ENCODE results near the gene DAND5. TPM values are rescaled to one million over a fixed set of nuclear protein-coding genes. Genes with fewer than 3 reads are reported as not detected.
"Not testable (repeated sequence)": the region's sequence is repeated elsewhere in the genome, so short reads cannot be mapped to it uniquely, and the experiment has no call there.

Gene DAND5
- total RNA-seq, 1 donor from 2014 or later, result not detected

DNA sequence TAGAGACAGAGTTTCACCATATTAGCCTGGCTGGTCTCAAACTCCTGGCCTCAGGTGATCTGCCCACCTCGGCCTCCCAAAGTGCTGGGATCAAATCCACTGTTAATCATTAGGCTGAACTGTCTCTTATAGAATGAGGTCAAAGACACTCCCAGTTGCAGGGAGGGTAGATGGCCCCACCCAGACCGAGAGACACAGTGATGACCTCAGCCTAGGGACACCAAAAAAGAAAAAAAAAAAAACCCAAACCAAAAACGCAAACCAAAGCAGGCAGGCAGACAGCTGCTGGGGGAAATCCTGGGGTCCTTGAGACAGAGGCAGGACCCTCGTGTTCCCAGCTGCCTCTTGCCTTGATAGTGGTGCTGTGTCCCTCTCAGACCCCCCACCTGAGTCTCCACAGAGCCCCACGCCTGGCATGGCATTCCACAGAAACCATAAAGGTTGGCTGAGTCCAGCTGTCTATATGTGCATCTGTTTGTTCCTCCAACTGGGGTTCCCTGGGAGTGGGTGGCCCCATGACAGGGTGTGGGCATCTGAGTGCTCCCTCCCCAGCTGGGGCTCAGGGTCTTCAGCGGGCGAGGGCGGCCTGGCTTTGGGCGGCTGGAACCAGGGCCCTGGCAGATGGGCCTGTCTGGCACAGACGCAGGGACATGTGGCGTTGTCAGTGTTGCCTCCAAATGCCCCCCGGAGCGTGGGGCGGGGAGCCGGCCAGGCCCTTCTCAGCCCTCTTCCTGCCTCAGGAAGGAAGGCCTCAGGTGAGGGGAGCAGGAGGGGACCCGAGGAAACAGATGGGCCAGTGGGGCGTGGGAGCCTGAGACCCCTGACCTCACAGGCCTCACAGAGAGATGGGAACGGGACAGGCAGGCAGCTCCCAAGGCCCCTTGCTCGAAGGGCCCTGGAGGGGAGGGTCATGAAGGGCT is 5.2 kb downstream of the DAND5 start:
- H3K27me3 ChIP-seq (ENCODE audit: insufficient read depth, low read length), result no peaks in the 10 kb centered on the region
- H2AFZ ChIP-seq (ENCODE audit: low read depth, low read length), result no peak overlapping the region
- no peaks in the 10 kb centered on the region for H3K36me3 Mint-ChIP-seq (ENCODE audit: low read depth, unreplicated experiment)
- no peaks in the 10 kb centered on the region for H4K20me1 ChIP-seq (ENCODE audit: insufficient read depth, low read length)
- H3K9ac ChIP-seq (ENCODE audit: low read length), result no peak overlapping the region
- H3K4me1 Mint-ChIP-seq (ENCODE audit: low read depth, unreplicated experiment), result no peaks in the 10 kb centered on the region
- FAIRE-seq (no peak), DNase-seq (ENCODE audit: low read depth) (no peak)
- no peak overlapping the region for H3K27ac ChIP-seq (ENCODE audit: low read depth, low read length)
- no peak overlapping the region for H3K4me2 ChIP-seq (ENCODE audit: low read length)
- no peaks in the 10 kb centered on the region for H3K9me3 ChIP-seq (ENCODE audit: insufficient read depth, low read depth, low read length)
- peaks cover 19% of the 10 kb centered on the region for H3K27me3 Mint-ChIP-seq (ENCODE audit: low read depth, unreplicated experiment)
- no peaks in the 10 kb centered on the region for H3K79me2 ChIP-seq (ENCODE audit: insufficient read depth, low read length)
- H3K27ac Mint-ChIP-seq (ENCODE audit: unreplicated experiment), result no peak overlapping the region
- no peak overlapping the region for H3K4me3 Mint-ChIP-seq (ENCODE audit: unreplicated experiment)
- H3K4me1 ChIP-seq (ENCODE audit: insufficient read depth, low read length), result no peaks in the 10 kb centered on the region
- no peaks in the 10 kb centered on the region for H3K9me3 Mint-ChIP-seq (ENCODE audit: unreplicated experiment)
- H3K4me3 ChIP-seq (ENCODE audit: insufficient read depth, low read depth, low read length), result no peak overlapping the region
- TF ChIP-seq EZH2 (IDR thresholded peaks at IDR 0.05; ENCODE audit: insufficient read depth, low read length), result no peak
- TF ChIP-seq, protein P1, sequence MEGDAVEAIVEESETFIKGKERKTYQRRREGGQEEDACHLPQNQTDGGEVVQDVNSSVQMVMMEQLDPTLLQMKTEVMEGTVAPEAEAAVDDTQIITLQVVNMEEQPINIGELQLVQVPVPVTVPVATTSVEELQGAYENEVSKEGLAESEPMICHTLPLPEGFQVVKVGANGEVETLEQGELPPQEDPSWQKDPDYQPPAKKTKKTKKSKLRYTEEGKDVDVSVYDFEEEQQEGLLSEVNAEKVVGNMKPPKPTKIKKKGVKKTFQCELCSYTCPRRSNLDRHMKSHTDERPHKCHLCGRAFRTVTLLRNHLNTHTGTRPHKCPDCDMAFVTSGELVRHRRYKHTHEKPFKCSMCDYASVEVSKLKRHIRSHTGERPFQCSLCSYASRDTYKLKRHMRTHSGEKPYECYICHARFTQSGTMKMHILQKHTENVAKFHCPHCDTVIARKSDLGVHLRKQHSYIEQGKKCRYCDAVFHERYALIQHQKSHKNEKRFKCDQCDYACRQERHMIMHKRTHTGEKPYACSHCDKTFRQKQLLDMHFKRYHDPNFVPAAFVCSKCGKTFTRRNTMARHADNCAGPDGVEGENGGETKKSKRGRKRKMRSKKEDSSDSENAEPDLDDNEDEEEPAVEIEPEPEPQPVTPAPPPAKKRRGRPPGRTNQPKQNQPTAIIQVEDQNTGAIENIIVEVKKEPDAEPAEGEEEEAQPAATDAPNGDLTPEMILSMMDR (IDR thresholded peaks at IDR 0.05; ENCODE audit: insufficient read depth, low read depth, low read length), result no peak
- no peaks in the 10 kb centered on the region for H3K36me3 ChIP-seq (ENCODE audit: insufficient read depth, low read length)

DNA sequence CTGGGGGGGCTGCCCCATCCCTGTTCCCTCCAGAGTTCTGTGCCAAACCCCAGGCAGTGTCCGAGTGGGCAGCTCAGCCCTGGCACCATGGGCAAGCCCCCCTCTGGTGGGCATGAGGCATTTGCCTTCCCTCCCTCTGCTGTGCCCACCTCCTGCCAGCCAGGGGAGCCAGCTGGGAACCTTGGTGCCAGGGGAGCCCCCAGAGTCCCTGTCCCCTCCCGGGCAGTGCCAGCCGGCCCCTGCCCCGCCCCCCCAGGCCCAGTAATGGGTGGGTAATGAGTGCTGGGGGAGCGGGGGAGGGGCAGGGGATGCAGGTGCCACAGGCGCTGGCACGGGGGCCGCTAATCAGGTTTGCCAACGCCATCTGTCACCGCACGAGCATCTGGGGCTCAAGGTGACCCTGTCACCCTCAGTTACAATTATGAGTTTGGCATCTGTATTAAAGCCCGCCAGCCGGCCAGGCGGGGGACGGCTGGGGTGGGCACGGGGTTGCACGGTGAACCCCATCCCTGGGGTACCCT is 5.9 kb downstream of the DAND5 start:
- H3K36me3 Mint-ChIP-seq (ENCODE audit: low read depth, unreplicated experiment), result no peaks in the 10 kb centered on the region
- Histone ChIP-seq H3K4me2 (ENCODE audit: low read length) (no peak overlapping the region), H3K36me3 (ENCODE audit: insufficient read depth, low read length) (no peaks in the 10 kb centered on the region), H4K20me1 (ENCODE audit: insufficient read depth, low read length) (no peaks in the 10 kb centered on the region), H3K79me2 (ENCODE audit: insufficient read depth, low read length) (no peaks in the 10 kb centered on the region), H3K4me3 (ENCODE audit: insufficient read depth, low read depth, low read length) (no peak overlapping the region), H3K27me3 (ENCODE audit: insufficient read depth, low read length) (no peaks in the 10 kb centered on the region), H3K4me1 (ENCODE audit: insufficient read depth, low read length) (no peaks in the 10 kb centered on the region), H3K9me3 (ENCODE audit: insufficient read depth, low read depth, low read length) (no peaks in the 10 kb centered on the region), H3K9ac (ENCODE audit: low read length) (no peak overlapping the region), H2AFZ (ENCODE audit: low read depth, low read length) (no peak overlapping the region), H3K27ac (ENCODE audit: low read depth, low read length) (no peak overlapping the region)
- H3K9me3 Mint-ChIP-seq (ENCODE audit: unreplicated experiment), result no peaks in the 10 kb centered on the region
- H3K27ac Mint-ChIP-seq (ENCODE audit: unreplicated experiment), result no peak overlapping the region
- H3K27me3 Mint-ChIP-seq (ENCODE audit: low read depth, unreplicated experiment), result peaks cover 18% of the 10 kb centered on the region
- no peak for TF ChIP-seq EZH2 (IDR thresholded peaks at IDR 0.05; ENCODE audit: insufficient read depth, low read length)
- TF ChIP-seq, protein P1 (IDR thresholded peaks at IDR 0.05; ENCODE audit: insufficient read depth, low read depth, low read length), result no peak
- no peak for FAIRE-seq
- no peak overlapping the region for H3K4me3 Mint-ChIP-seq (ENCODE audit: unreplicated experiment)
- no peak for DNase-seq (ENCODE audit: low read depth)
- no peaks in the 10 kb centered on the region for H3K4me1 Mint-ChIP-seq (ENCODE audit: low read depth, unreplicated experiment)

DNA sequence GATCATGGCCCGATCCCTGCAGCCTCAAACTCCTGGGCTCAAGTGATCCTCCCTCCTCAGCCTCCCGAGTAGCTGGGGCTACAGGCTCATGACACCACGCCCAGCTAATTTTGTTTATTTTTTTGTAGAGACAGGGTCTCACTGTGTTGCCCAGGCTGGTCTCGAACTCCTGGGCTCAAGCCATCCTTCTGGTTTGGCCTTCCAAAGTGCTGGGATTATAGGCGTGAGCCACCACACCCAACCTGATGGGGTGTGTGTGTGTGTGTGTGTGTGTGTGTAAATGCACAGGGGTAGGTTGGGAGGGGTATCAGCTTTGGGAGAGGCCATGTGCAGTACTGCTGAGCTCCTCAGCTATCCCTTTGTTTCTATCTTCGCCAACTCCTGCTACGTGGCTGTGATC is 6.7 kb downstream of the DAND5 start:
- not testable (repeated sequence) for H3K4me3 Mint-ChIP-seq (ENCODE audit: unreplicated experiment); H3K4me2 ChIP-seq (ENCODE audit: low read length); H3K27ac ChIP-seq (ENCODE audit: low read depth, low read length)

More for the DNA sequence above, 6.7 kb downstream of the DAND5 start:
- H3K27ac Mint-ChIP-seq (ENCODE audit: unreplicated experiment), result peak overlapping the region; percentile 41
- H3K4me3 ChIP-seq (ENCODE audit: insufficient read depth, low read depth, low read length); H3K9ac ChIP-seq (ENCODE audit: low read length); H3K36me3 Mint-ChIP-seq (ENCODE audit: low read depth, unreplicated experiment); H3K36me3 ChIP-seq (ENCODE audit: insufficient read depth, low read length); FAIRE-seq; H2AFZ ChIP-seq (ENCODE audit: low read depth, low read length); DNase-seq (ENCODE audit: low read depth); H3K79me2 ChIP-seq (ENCODE audit: insufficient read depth, low read length); H3K4me1 Mint-ChIP-seq (ENCODE audit: low read depth, unreplicated experiment); H3K9me3 Mint-ChIP-seq (ENCODE audit: unreplicated experiment); H3K4me1 ChIP-seq (ENCODE audit: insufficient read depth, low read length); H3K27me3 ChIP-seq (ENCODE audit: insufficient read depth, low read length); H3K9me3 ChIP-seq (ENCODE audit: insufficient read depth, low read depth, low read length); H4K20me1 ChIP-seq (ENCODE audit: insufficient read depth, low read length): not testable (repeated sequence)
- H3K27me3 Mint-ChIP-seq (ENCODE audit: low read depth, unreplicated experiment), result peaks cover 19% of the 10 kb centered on the region

All from astrocyte (in vitro differentiated cells and primary cell).